Keratinocyte (primary cell): ENCODE data around the gene ZNF462.

Experiments used
- CTCF ChIP-seq, 3 experiments: IDR thresholded peaks in 1 of 3; conservative IDR thresholded peaks in 1 of 3; optimal IDR thresholded peaks in 1 of 3; 2 replicates in 2 of 3; 3 replicates in 1 of 3; pipeline versions ENCODE3 to v1.5.1; 2011; ENCODE audit warnings: low read length in 3 of 3, mild to moderate bottlenecking in 3 of 3, moderate library complexity in 2 of 3, control low read depth in 1 of 3, inconsistent platforms in 1 of 3; ENCODE audit not compliant: insufficient read depth in 2 of 3; ENCODE audit errors: extremely low read depth in 1 of 3
- EZH2 ChIP-seq: IDR thresholded peaks from one replicate; pipeline ENCODE4 v1.6.1; 2012; ENCODE audit warnings: inconsistent platforms, mild to moderate bottlenecking, low read length, moderate library complexity

GRCh38 chr9:106982636-106983035, 119.7 kb downstream of the ZNF462 start:
- TF ChIP-seq CTCF (optimal IDR thresholded peaks at IDR 0.05 in 1 of 3, IDR thresholded peaks at IDR 0.05 in 1 of 3, conservative IDR thresholded peaks at IDR 0.05 in 1 of 3; ENCODE audit: extremely low read depth in 1 of 3, insufficient read depth in 2 of 3, low read length in 3 of 3), result no peak
- no peak for TF ChIP-seq EZH2
